PC-9 (cell line): Measurements from ENCODE around the gene GLP2R. TPM values are rescaled to one million over a fixed set of nuclear protein-coding genes. Genes with fewer than 3 reads are reported as not detected.

Experiments
- BruUV-seq: library from RNA; stranded (reverse); fragments of 400-500 nt; replicated peaks from 2 replicates; lab custom pipeline; 2021; lab: Mats Ljungman, UMichigan
- CTCF ChIA-PET: fragments of 300-600 bp; sonication (Branson Sonifier 250); formaldehyde crosslinking; loops from one replicate; lab custom pipeline; 2022; ENCODE audit warnings: antibody characterized with exemption; lab: Charles Lee
- POLR2A ChIA-PET: fragments of 300-600 bp; sonication (Branson Sonifier 250); formaldehyde crosslinking; loops from one replicate; lab custom pipeline; 2022; ENCODE audit warnings: antibody characterized with exemption; ENCODE audit not compliant: unreplicated experiment; lab: Charles Lee
- DNase-seq, 2 experiments: peaks; one replicate each; pipeline versions ENCODE4 v3.0.0 to v3.0.0-alpha.2; 2015 to 2022; ENCODE audit warnings: mixed read lengths in 1 of 2
- H2AFZ ChIP-seq: fragments of 200-600 bp; sonication (generic); 2 replicates; pipeline ENCODE4 v1.8.1; 2017; ENCODE audit warnings: antibody characterized with exemption
- H3F3A ChIP-seq: fragments of 200-600 bp; sonication (generic); 2 replicates; pipeline ENCODE4 v1.8.1; 2017; ENCODE audit warnings: antibody characterized with exemption, mild to moderate bottlenecking, low read depth; ENCODE audit not compliant: insufficient read depth
- H3K27ac ChIP-seq: fragments of 200-600 bp; sonication (generic); 2 replicates; pipeline ENCODE4 v1.6.1; 2016; ENCODE audit warnings: mixed run types
- H3K27me3 ChIP-seq: fragments of 200-600 bp; sonication (generic); 2 replicates; pipeline ENCODE4 v1.6.1; 2016; ENCODE audit warnings: low read depth, mixed run types; ENCODE audit not compliant: insufficient read depth
- H3K36me3 ChIP-seq: fragments of 200-600 bp; sonication (generic); 2 replicates; pipeline ENCODE4 v1.6.1; 2016; ENCODE audit warnings: low read depth, mixed run types
- H3K4me1 ChIP-seq: fragments of 200-600 bp; sonication (generic); replicated peaks from 2 replicates; pipeline ENCODE4 v1.6.1; 2016; ENCODE audit warnings: mixed run types; ENCODE audit not compliant: insufficient read depth
- H3K4me2 ChIP-seq: fragments of 200-600 bp; sonication (generic); 2 replicates; pipeline ENCODE4 v1.6.1; 2017; ENCODE audit warnings: mixed run types
- H3K4me3 ChIP-seq: fragments of 200-600 bp; sonication (generic); 2 replicates; pipeline ENCODE4 v1.6.1; 2016; ENCODE audit warnings: mixed run types
- H3K79me2 ChIP-seq: fragments of 200-600 bp; sonication (generic); 2 replicates; pipeline ENCODE4 v1.6.1; 2017; ENCODE audit warnings: low read depth, mixed run types
- H3K9me2 ChIP-seq: fragments of 200-600 bp; sonication (generic); 2 replicates; pipeline ENCODE4 v1.8.1; 2017; ENCODE audit warnings: mild to moderate bottlenecking; ENCODE audit not compliant: insufficient read depth
- H3K9me3 ChIP-seq: fragments of 200-600 bp; sonication (generic); 2 replicates; pipeline ENCODE4 v1.8.1; 2016; ENCODE audit warnings: low read depth; ENCODE audit not compliant: insufficient read depth
- H4K20me1 ChIP-seq: fragments of 200-600 bp; sonication (generic); 2 replicates; pipeline ENCODE4 v1.8.1; 2017; ENCODE audit not compliant: insufficient read depth
- EZH2 ChIP-seq: fragments of 200-600 bp; sonication (generic); IDR thresholded peaks from 2 replicates; pipeline ENCODE4 v1.8.0; 2017; ENCODE audit warnings: antibody characterized with exemption, low read depth
- intact Hi-C: fragments of 100-400 bp; cut with micrococcal nuclease; formaldehyde crosslinking; loops from one replicate; pipeline ENCODE4 v1.10.0; 2022; ENCODE audit not compliant: unreplicated experiment
- total RNA-seq: library from RNA; stranded (reverse); gene quantifications from 2 replicates; pipeline ENCODE4 v1.2.3, GENCODE V29; 2021
- TF ChIP-seq, protein P1 (sequence below): fragments of 200-600 bp; sonication (generic); conservative IDR thresholded peaks from 2 replicates; pipeline ENCODE4 v1.6.1; 2017; ENCODE audit warnings: mixed run types, antibody characterized with exemption, mild to moderate bottlenecking, moderate library complexity

Gene GLP2R
- total RNA-seq, 1 experiment from 2014 or later: 3.2 TPM

DNA sequence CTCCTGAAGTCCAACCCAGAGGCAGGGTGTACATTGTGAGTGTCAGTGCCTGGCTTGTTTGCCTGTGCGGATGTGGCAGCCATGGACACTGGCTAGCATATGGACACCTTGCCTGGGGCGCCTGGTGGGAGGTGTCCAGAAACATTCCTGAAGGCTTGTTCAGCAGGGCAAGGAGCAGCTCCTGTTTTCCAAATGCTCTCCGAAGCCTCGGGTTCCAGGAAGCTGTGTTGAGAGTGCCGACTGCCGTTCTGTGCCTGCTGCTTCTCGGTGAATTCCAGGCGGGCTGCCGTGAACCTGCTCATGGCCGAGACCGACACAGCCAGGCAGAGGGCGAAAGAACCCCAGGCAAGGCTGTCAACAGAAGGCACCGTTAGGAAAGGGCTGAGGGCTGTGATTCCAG, 23.4 kb upstream of the GLP2R start:
- intact Hi-C loops: loop anchor here (1.0 to 2.0 kb wide), 5 partner anchors 34 to 157 kb away; partner anchors contain the start of gene USP43
- CTCF ChIA-PET: interaction anchor here (0.7 to 1.8 kb wide), 5 partner anchors 15 to 87 kb away, joined by 3 to 7 read pairs (median 5); no protein-coding TSS in a partner anchor
- no peaks in the 10 kb centered on the region for H3K79me2 ChIP-seq

DNA sequence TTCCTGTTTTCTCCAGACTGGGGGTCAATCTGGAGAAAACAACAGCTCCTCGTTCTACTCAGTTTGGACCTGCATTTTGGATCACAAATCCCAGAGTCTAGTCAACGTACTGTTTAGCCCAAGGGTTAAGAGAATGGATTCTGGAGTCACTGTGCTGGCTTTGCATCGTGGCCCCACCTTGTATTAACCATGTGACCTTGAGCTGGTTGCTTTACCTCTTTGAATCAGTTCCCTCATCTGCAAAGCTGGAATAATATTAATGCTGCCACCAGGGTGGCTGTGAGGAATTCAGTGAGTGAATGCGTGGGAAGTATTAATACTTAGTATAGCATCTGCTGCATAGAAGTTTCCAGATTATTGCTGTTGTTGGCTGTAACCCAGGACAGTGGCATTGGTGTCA, 23.0 kb upstream of the GLP2R start:
- BruUV-seq: TSS peak; percentile 92
- Histone ChIP-seq H3F3A (peaks cover 22% of the 10 kb centered on the region), H3K27me3 (no peaks in the 10 kb centered on the region), H2AFZ (peak overlapping the region; percentile 79; the same call in 1 of the 2 replicates), H4K20me1 (no peaks in the 10 kb centered on the region), H3K36me3 (no peaks in the 10 kb centered on the region), H3K4me3 (peak overlapping the region; percentile 46; the same call in 1 of the 2 replicates), H3K27ac (peak overlapping the region; percentile 97), H3K9me3 (no peaks in the 10 kb centered on the region; the same call in 1 of the 2 replicates), H3K79me2 (no peaks in the 10 kb centered on the region), H3K4me1 (peaks cover 24% of the 10 kb centered on the region), H3K9me2 (no peaks in the 10 kb centered on the region), H3K4me2 (peak overlapping the region; percentile 84)
- ChIA-PET POLR2A (interaction anchor here (0.5 to 1.2 kb wide), 7 partner anchors 9 to 1508 kb away, joined by 3 to 16 read pairs (median 7); partner anchors contain the start of gene SLC25A35), CTCF (interaction anchor here (1.0 to 1.8 kb wide), 4 partner anchors 14 to 73 kb away, joined by 3 to 7 read pairs (median 6); no protein-coding TSS in a partner anchor)
- no peak for DNase-seq
- intact Hi-C loops: loop anchor here (1.0 to 2.0 kb wide), 5 partner anchors 34 to 158 kb away; partner anchors contain the start of gene USP43
- TF ChIP-seq, protein P1, sequence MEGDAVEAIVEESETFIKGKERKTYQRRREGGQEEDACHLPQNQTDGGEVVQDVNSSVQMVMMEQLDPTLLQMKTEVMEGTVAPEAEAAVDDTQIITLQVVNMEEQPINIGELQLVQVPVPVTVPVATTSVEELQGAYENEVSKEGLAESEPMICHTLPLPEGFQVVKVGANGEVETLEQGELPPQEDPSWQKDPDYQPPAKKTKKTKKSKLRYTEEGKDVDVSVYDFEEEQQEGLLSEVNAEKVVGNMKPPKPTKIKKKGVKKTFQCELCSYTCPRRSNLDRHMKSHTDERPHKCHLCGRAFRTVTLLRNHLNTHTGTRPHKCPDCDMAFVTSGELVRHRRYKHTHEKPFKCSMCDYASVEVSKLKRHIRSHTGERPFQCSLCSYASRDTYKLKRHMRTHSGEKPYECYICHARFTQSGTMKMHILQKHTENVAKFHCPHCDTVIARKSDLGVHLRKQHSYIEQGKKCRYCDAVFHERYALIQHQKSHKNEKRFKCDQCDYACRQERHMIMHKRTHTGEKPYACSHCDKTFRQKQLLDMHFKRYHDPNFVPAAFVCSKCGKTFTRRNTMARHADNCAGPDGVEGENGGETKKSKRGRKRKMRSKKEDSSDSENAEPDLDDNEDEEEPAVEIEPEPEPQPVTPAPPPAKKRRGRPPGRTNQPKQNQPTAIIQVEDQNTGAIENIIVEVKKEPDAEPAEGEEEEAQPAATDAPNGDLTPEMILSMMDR: no peak
- TF ChIP-seq EZH2: no peak

More for the DNA sequence above, 23.4 kb upstream of the GLP2R start:
- Histone ChIP-seq H3K4me3 (peak overlapping the region; percentile 46; the same call in 1 of the 2 replicates), H3K4me1 (peaks cover 24% of the 10 kb centered on the region), H3F3A (peaks cover 22% of the 10 kb centered on the region), H3K9me3 (no peaks in the 10 kb centered on the region; the same call in 1 of the 2 replicates), H3K27me3 (no peaks in the 10 kb centered on the region), H3K36me3 (no peaks in the 10 kb centered on the region), H4K20me1 (no peaks in the 10 kb centered on the region), H2AFZ (peak overlapping the region; percentile 79; the same call in 1 of the 2 replicates), H3K27ac (peak overlapping the region; percentile 97), H3K9me2 (no peaks in the 10 kb centered on the region), H3K4me2 (peak overlapping the region; percentile 84)
- TF ChIP-seq, protein P1: no peak
- no peak for TF ChIP-seq EZH2
- TSS peak; percentile 78 for BruUV-seq
- POLR2A ChIA-PET: interaction anchor here (0.5 to 1.2 kb wide), 6 partner anchors 10 to 89 kb away, joined by 3 to 16 read pairs (median 6); no protein-coding TSS in a partner anchor
- peak; percentile 92 to 96 for DNase-seq

DNA sequence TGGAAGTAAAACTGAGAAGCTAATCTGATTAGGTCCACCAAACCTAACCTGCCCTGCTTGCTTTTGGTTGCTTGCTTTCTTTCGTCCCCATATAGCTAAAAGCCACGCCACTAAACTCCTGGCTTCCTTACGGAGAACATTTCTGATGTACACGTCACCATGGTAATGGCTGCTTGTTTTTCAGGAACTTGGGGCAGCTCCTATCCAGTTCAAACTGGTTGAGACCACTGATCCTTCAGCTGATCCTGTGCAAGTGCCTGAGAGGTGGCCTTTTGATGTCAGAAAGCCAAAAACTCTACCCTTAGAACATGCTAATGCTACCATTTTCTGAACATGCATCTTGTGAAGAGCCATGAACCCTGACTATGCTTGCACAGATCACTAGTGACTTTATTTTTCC, 20.0 kb upstream of the GLP2R start:
- Histone ChIP-seq H3F3A (peaks cover 22% of the 10 kb centered on the region), H3K4me2 (no peak overlapping the region), H2AFZ (no peak overlapping the region), H3K4me3 (no peak overlapping the region), H3K9me2 (no peaks in the 10 kb centered on the region), H4K20me1 (no peaks in the 10 kb centered on the region), H3K4me1 (peaks cover 24% of the 10 kb centered on the region), H3K79me2 (no peaks in the 10 kb centered on the region), H3K27ac (no peak overlapping the region), H3K36me3 (no peaks in the 10 kb centered on the region), H3K9me3 (no peaks in the 10 kb centered on the region; the same call in 1 of the 2 replicates), H3K27me3 (no peaks in the 10 kb centered on the region)
- DNase-seq: no peak
- TF ChIP-seq EZH2: no peak
- TF ChIP-seq, protein P1: no peak
- POLR2A ChIA-PET: no interaction called here
- intact Hi-C loops: no loop called here
- no TSS peak for BruUV-seq
- CTCF ChIA-PET: no interaction called here
